GM10266 (cell line): ENCODE results near the gene SHISA6.

Experiments
- DNase-seq: peaks from one replicate; pipeline ENCODE4 v3.0.0; 2012; ENCODE audit errors: extremely low spot score
- CTCF ChIP-seq: IDR thresholded peaks from 2 replicates; pipeline ENCODE4 v1.5.1; 2012; ENCODE audit warnings: mild to moderate bottlenecking, low read depth; ENCODE audit not compliant: control insufficient read depth, insufficient read depth; ENCODE audit errors: missing control alignments

The SHISA6 gene

GRCh38 chr17:11461993-11462548 is 221.1 kb downstream of the SHISA6 start:
- DNase-seq: no peak
- TF ChIP-seq CTCF: no peak

GRCh38 chr17:11467639-11468038 is 226.6 kb downstream of the SHISA6 start:
- TF ChIP-seq CTCF: no peak
- no peak for DNase-seq

GRCh38 chr17:11485336-11486100 is 244.5 kb downstream of the SHISA6 start:
- no peak for TF ChIP-seq CTCF
- no peak for DNase-seq

- DNase-seq: no peak
- no peak for TF ChIP-seq CTCF
Observed at GRCh38 chr17:11486101-11486867, 245.3 kb downstream of the SHISA6 start.

GRCh38 chr17:11486868-11487310 is 245.9 kb downstream of the SHISA6 start:
- no peak for DNase-seq
- TF ChIP-seq CTCF: no peak

DNA sequence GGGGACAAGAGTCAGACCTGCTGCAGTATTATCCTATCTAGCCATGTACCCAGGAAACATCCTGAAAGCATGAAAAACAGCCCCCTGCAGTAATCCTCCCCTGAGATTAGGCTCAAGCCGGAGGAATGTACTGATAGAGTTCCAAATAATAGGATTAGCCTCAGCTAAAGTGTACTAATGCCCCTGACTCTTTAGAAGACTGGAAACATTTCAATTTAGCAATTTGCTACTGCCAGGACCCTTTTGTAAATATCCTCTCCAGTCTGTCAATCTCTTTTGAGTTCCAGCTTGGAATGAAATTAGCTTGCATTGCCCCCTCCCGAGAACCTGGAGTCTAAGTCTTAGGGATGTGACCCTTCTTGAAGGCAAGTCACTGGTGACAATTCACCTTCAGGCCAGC is 246.5 kb downstream of the SHISA6 start:
- TF ChIP-seq CTCF: no peak
- no peak for DNase-seq
